Colonic mucosa (tissue), 4 donors: ENCODE measurements around the gene GAK. TPM values are rescaled to one million over a fixed set of nuclear protein-coding genes. Genes with fewer than 3 reads are reported as not detected.
"Not testable (repeated sequence)": the region's sequence is repeated elsewhere in the genome, so short reads cannot be mapped to it uniquely, and the experiment has no call there.

Experiments
- DNase-seq: peaks from one replicate; pipeline ENCODE4 v3.0.0-alpha.2; 2020
- H3K27ac ChIP-seq: fragments of 200-600 bp; one replicate; pipeline ENCODE4 v1.8.0; 2021
- H3K27me3 ChIP-seq: fragments of 200-600 bp; one replicate; pipeline ENCODE4 v1.8.0; 2021
- H3K36me3 ChIP-seq: fragments of 200-600 bp; one replicate; pipeline ENCODE4 v1.8.0; 2021
- H3K4me1 ChIP-seq: fragments of 200-600 bp; one replicate; pipeline ENCODE4 v1.8.0; 2021; ENCODE audit warnings: mild to moderate bottlenecking
- H3K4me3 ChIP-seq: fragments of 200-600 bp; one replicate; pipeline ENCODE4 v1.8.0; 2021
- H3K9ac ChIP-seq, 2 donors: one replicate each; pipeline ENCODE4 v1.7.0; 2013; ENCODE audit warnings: control low read depth in 2 of 2, low read depth in 2 of 2, low read length in 2 of 2
- H3K9me3 ChIP-seq: fragments of 200-600 bp; one replicate; pipeline ENCODE4 v1.8.0; 2021
- CTCF ChIP-seq: fragments of 200-600 bp; IDR thresholded peaks from one replicate; pipeline ENCODE4 v1.8.0; 2022; ENCODE audit warnings: antibody characterized with exemption, mild to moderate bottlenecking
- intact Hi-C: fragments of 100-400 bp; cut with DNase I; formaldehyde crosslinking; loops from one replicate; pipeline ENCODE4 v1.14.1; 2022
- total RNA-seq, 2 donors: library from RNA; stranded (reverse); fragmentation: NEBNext Ultra II Directional in 1 of 2; extraction: Animal tissue kit (Norgen Biotek cat#: 25700) in 1 of 2; gene quantifications; one replicate each; pipeline ENCODE4 v1.2.1, GENCODE V29; 2021
- donor health status: healthy.
- donor health status: DM: no; HTN: no; CAD: no.
- donor health status: DM: no; HTN: no; CAD: no.

The GAK gene
- 100 to 1,000 TPM; 198 to 266 TPM for total RNA-seq

DNA sequence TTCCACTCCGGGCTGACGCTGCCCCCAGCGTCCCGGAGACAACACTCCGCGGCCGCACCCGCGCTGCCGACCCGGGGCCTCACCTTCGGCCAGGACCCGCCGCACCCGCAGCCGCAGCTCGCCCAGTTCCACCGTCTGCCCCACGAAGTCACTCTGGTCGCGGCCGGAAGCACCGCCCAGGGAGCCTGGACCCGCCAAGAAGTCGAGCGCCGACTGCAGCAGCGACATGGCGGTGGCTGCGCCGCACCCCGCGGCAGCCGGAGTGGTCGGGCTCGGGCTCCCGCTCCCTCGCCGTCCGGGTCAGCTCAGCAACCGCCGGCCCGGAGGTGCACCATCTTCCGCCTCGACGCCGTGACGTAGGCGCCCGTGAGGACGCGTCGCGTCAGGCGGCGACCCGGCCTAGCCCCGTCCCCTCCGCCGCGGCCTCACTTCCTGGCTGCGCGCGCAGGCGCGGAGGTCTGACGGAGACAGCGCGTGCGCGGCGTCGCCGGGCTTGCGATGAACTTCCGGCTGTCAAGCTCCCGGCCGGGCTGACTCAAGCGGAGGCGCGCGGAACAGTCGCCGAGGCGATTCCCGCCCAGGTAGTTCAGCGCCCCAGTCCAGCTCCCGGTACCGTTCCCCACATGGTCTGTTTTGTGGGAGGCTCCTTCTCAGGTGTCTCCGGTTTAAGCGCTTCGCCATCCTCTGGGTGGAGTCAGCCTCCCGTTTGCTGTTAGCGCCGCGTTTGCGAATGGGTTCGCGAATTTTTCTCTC is at the start of gene GAK, which contains the start of gene TMEM175:
GAK (minus strand) TSS at position 357 of the 753 bp plus-strand sequence; CDS start at position 228, 129 bp downstream.
TMEM175 (plus strand) TSS at position 501 of the 753 bp plus-strand sequence. CDS start 15,280 bp downstream, outside the sequence.
- Histone ChIP-seq H3K9me3 (no peaks in the 10 kb centered on the region), H3K27me3 (no peaks in the 10 kb centered on the region), H3K36me3 (no peaks in the 10 kb centered on the region), H3K4me3 (peak within 1 kb of the TSS; percentile 96), H3K27ac (peak within 1 kb of the TSS; percentile 91), H3K9ac (peak within 1 kb of the TSS; percentile 95 to 99), H3K4me1 (peaks cover 19% of the 10 kb centered on the region)
- TF ChIP-seq CTCF, result no peak
- DNase-seq, result peak; percentile 95
- intact Hi-C loops, result no loop called here

DNA sequence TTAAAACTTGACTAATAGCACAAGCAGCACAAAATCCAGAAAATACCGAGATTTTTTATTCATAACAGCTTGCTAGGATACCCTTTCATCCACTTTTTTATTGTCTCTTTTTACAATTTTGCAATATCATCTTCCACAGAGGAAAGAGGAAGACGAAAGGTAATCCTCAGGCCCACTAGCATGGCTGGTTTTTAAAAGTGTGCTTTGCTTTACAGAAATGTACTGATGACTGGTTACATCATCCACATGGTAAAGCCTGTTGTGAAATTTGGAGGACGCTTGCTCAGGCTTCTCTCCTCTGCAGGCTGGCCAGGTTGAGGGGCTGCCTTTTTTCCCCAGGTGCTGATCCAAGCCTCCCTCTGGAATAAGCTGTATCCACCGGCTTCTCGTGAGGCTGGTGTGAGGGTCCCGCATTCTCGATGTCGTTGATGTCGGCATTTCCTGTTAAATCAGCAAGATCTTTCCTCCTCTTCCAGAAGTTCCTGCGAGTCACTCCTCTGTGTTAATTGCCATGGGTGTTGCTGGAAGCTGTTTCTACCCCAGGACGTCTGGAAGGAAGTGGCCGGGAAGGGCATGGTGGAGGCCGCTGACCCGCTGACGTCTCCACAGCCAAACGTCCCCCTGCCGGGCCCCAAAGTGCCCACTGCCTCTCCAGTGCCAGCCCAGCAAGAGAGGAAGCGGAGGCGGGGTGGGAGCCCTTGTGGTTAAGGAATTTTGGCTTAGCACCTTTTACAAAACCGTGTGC is 47.0 kb upstream of the GAK start:
- no peak for DNase-seq
- intact Hi-C loops, result no loop called here

DNA sequence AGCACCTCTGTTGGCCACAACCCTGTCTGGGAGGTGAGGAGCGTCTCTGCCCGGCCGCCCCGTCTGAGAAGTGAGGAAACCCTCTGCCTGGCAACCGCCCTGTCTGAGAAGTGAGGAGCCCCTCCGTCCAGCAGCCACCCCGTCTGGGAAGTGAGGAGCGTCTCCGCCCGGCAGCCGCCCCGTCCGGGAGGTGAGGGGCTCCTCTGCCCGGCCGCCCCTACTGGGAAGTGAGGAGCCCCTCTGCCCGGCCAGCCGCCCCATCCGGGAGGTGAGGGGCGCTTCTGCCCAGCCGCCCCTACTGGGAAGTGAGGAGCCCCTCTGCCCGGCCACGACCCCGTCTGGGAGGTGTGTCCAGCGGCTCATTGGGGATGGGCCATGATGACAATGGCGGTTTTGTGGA is 43.9 kb upstream of the GAK start:
- H3K4me3 ChIP-seq, intact Hi-C loops, H3K27ac ChIP-seq, H3K9ac ChIP-seq, H3K4me1 ChIP-seq, H3K9me3 ChIP-seq, DNase-seq, H3K27me3 ChIP-seq, H3K36me3 ChIP-seq: not testable (repeated sequence)

More for the DNA sequence above, 47.0 kb upstream of the GAK start:
- TF ChIP-seq CTCF, result no peak
- H3K9me3 ChIP-seq, result no peaks in the 10 kb centered on the region
- no peaks in the 10 kb centered on the region for H3K4me1 ChIP-seq
- no peak overlapping the region for H3K4me3 ChIP-seq
- no peak overlapping the region for H3K27ac ChIP-seq
- H3K27me3 ChIP-seq, result no peaks in the 10 kb centered on the region
- H3K36me3 ChIP-seq, result no peaks in the 10 kb centered on the region
- H3K9ac ChIP-seq, result no peak overlapping the region

DNA sequence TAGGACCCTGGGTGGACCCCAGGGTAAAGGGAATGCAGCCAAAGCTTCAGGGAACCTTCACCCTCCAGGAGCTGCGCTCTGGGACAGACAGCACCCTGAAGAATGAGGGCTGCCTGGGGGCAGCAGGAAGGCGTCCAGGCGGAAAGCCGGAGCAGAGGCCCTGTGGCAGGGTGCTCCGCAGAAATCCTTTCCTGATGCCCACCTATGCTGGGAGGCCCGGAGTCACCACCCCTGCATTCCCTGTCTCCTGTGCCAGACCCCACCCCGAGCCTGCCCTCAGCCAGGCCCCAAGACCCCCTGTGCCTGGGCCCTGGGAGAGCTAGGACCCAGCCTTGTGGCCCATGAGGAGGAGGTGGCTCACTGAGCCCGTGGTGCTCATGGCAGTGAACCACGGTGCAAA is 42.6 kb upstream of the GAK start:
- no peaks in the 10 kb centered on the region for H3K27me3 ChIP-seq
- H3K4me3 ChIP-seq, result no peak overlapping the region
- H3K27ac ChIP-seq, result no peak overlapping the region
- H3K36me3 ChIP-seq, result no peaks in the 10 kb centered on the region
- DNase-seq, result no peak
- intact Hi-C loops, result no loop called here
- no peaks in the 10 kb centered on the region for H3K9me3 ChIP-seq
- H3K4me1 ChIP-seq, result peaks cover 20% of the 10 kb centered on the region
- no peak for TF ChIP-seq CTCF
- no peak overlapping the region for H3K9ac ChIP-seq

- H3K27me3 ChIP-seq, result no peaks in the 10 kb centered on the region
- H3K27ac ChIP-seq, result peak within 1 kb of the TSS; percentile 59
- intact Hi-C loops, result no loop called here
- H3K4me3 ChIP-seq, result peak within 1 kb of the TSS; percentile 94
- no peaks in the 10 kb centered on the region for H3K9me3 ChIP-seq
- no peaks in the 10 kb centered on the region for H3K36me3 ChIP-seq
- peaks cover 20% of the 10 kb centered on the region for H3K4me1 ChIP-seq
- peak; percentile 89 for DNase-seq
- TF ChIP-seq CTCF, result no peak
- peak within 1 kb of the TSS; percentile 86 to 93 for H3K9ac ChIP-seq
Measured at GRCh38 chr4:973431-974397, 41.6 kb upstream of the GAK start, which contains the start of gene DGKQ. DGKQ (minus strand) TSS chr4:973569; CDS start chr4:973482, 87 bp downstream.
